ENCODE results near the gene IDI1. TPM values are rescaled to one million over a fixed set of nuclear protein-coding genes. Genes with fewer than 3 reads are reported as not detected.
A peak's percentile ranks its signal among the peaks of the same experiment; 100 is the strongest.
"Not testable (repeated sequence)": the region's sequence is repeated elsewhere in the genome, so short reads cannot be mapped to it uniquely, and the experiment has no call there.

The IDI1 gene
- total RNA-seq, 2 experiments from 2014 or later: 244 to 250 TPM

DNA sequence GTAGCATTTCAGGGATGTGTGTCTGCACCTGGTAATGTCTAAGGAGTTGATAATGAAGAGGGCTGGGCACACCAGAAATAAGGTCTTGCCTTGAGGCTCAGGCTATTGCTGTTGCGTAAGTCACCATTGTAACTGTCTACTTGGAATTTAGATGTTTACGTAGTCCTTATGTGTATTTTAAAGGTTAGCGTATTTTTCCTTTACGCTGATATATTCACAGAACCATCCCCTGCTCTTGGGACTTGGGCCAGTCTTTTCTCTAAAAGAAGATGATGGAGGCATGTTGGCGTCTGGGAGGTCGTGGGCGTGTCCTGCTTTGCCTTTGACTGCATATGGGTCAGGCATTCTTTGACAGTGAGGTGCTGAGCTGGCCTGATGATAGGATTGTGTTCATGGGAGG, 22.0 kb upstream of the IDI1 start:
- H3K4me3 Mint-ChIP-seq: no peak overlapping the region
- Histone ChIP-seq H3K36me3 (ENCODE audit: insufficient read depth, low read length) (peaks cover 29% of the 10 kb centered on the region), H3K9me3 (ENCODE audit: control insufficient read depth in 1 of 2, insufficient read depth in 1 of 2, low read length in 2 of 2) (no peaks in the 10 kb centered on the region), H3K4me3 (ENCODE audit: low read length) (no peak overlapping the region), H3K27me3 (ENCODE audit: control insufficient read depth in 1 of 2, insufficient read depth in 2 of 2, low read length in 2 of 2) (no peaks in the 10 kb centered on the region), H3K27ac (ENCODE audit: low read depth in 1 of 2, low read length in 2 of 2) (no peak overlapping the region), H3K4me1 (ENCODE audit: insufficient read depth, low read length) (peaks cover 5% of the 10 kb centered on the region)
- no peaks in the 10 kb centered on the region for H3K9me3 Mint-ChIP-seq
- no peak for TF ChIP-seq CTCF (IDR thresholded peaks at IDR 0.05)
- H3K4me1 Mint-ChIP-seq (ENCODE audit: low read depth): peaks cover 54% of the 10 kb centered on the region
- peak overlapping the region; percentile 6 for H3K27ac Mint-ChIP-seq
- H3K36me3 Mint-ChIP-seq (ENCODE audit: low read depth): peaks cover 40% of the 10 kb centered on the region
- DNase-seq (no peak), ATAC-seq (ENCODE audit: poor library complexity) (no peak)
- intact Hi-C loops (cut with DNase I, micrococcal nuclease): loop anchor here in 1 of 2 experiments (10.0 kb wide), 1 partner anchor 246 kb away; no protein-coding TSS in a partner anchor
- ChIA-PET CTCF (no interaction called here), POLR2A (interaction anchor here (0.5 kb wide), 1 partner anchor 9 kb away, joined by 5 read pairs; no protein-coding TSS in a partner anchor)
- H3K27me3 Mint-ChIP-seq: no peaks in the 10 kb centered on the region

DNA sequence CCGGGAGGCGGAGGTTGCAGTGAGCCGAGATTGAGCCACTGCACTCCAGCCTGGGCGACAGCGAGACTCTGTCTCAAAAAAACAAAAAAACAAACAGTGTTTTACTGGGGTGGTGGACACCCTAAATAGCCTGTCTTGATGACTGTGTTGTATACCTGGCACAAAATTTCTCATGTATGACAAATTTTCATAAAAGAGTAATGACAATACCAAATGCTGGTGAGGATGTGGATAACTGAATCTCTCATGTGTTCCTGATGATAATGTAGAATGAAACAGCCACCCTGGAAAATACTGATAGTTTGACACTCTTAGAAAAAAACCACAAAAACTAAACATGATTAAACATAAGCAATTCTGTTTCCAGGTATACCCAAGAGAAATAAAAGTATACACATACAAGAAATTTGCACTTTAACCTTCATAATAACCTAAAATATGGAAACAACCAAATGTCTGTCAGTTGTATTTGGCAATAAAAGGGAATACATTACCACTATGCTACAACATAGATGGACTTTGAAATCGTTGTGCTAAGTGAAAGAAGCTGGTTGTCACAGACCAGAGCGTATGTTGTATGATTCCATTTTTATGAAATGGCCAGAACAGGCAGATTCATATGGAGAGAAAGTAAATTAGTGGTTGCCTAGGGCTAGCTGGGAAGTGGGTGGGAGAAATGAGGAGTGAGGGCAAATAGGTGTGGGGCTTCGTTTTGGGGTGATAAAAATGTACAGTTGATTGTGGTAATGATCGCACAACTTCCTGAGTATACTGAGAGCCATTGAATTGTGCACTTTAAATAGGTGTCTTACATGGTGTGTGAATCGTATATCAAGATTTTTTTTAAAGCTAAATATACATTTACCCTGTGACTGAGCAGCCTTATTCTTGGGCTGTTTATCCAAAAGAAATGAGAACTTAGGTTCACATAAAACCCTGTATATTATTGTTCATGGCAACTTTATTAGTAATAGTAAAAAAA, 19.8 kb upstream of the IDI1 start:
- POLR2A ChIA-PET: interaction anchor here (1.2 to 1.8 kb wide), 2 partner anchors 11 to 20 kb away, joined by 3 to 12 read pairs; partner anchors contain the start of gene IDI1
- H3K27ac Mint-ChIP-seq: peak overlapping the region; percentile 8

GRCh38 chr10:1066734-1067133, 17.8 kb upstream of the IDI1 start:
- peaks cover 81% of the 10 kb centered on the region for H3K4me1 Mint-ChIP-seq (ENCODE audit: low read depth)
- H3K27me3 Mint-ChIP-seq; POLR2A ChIA-PET; H3K4me3 Mint-ChIP-seq; CTCF ChIA-PET; H3K4me3 ChIP-seq (ENCODE audit: low read length); H3K9me3 ChIP-seq (ENCODE audit: control insufficient read depth in 1 of 2, insufficient read depth in 1 of 2, low read length in 2 of 2); DNase-seq; H3K36me3 ChIP-seq (ENCODE audit: insufficient read depth, low read length); H3K27me3 ChIP-seq (ENCODE audit: control insufficient read depth in 1 of 2, insufficient read depth in 2 of 2, low read length in 2 of 2); intact Hi-C loops (cut with DNase I, micrococcal nuclease); H3K27ac ChIP-seq (ENCODE audit: low read depth in 1 of 2, low read length in 2 of 2); ATAC-seq (ENCODE audit: poor library complexity); H3K9me3 Mint-ChIP-seq: not testable (repeated sequence)
- peaks cover 31% of the 10 kb centered on the region for H3K4me1 ChIP-seq (ENCODE audit: insufficient read depth, low read length)
- peak overlapping the region; percentile 64 for H3K27ac Mint-ChIP-seq
- peaks cover 17% of the 10 kb centered on the region for H3K36me3 Mint-ChIP-seq (ENCODE audit: low read depth)

More for the DNA sequence above, 19.8 kb upstream of the IDI1 start:
- DNase-seq: peak in 1 of 14 experiments; percentile 31
- Histone ChIP-seq H3K36me3 (ENCODE audit: insufficient read depth, low read length) (peaks cover 16% of the 10 kb centered on the region), H3K4me1 (ENCODE audit: insufficient read depth, low read length) (peaks cover 11% of the 10 kb centered on the region), H3K27me3 (ENCODE audit: control insufficient read depth in 1 of 2, insufficient read depth in 2 of 2, low read length in 2 of 2) (no peaks in the 10 kb centered on the region), H3K27ac (ENCODE audit: low read depth in 1 of 2, low read length in 2 of 2) (no peak overlapping the region), H3K9me3 (ENCODE audit: control insufficient read depth in 1 of 2, insufficient read depth in 1 of 2, low read length in 2 of 2) (no peaks in the 10 kb centered on the region), H3K4me3 (ENCODE audit: low read length) (no peak overlapping the region)
- intact Hi-C loops (cut with DNase I, micrococcal nuclease): no loop called here
- peaks cover 65% of the 10 kb centered on the region for H3K4me1 Mint-ChIP-seq (ENCODE audit: low read depth)
- H3K36me3 Mint-ChIP-seq (ENCODE audit: low read depth): peaks cover 23% of the 10 kb centered on the region
- no peaks in the 10 kb centered on the region for H3K27me3 Mint-ChIP-seq
- CTCF ChIA-PET: interaction anchor here (1.2 kb wide), 1 partner anchor 19 kb away, joined by 3 read pairs; no protein-coding TSS in a partner anchor
- ATAC-seq (ENCODE audit: poor library complexity): no peak
- TF ChIP-seq CTCF (IDR thresholded peaks at IDR 0.05): no peak
- no peaks in the 10 kb centered on the region for H3K9me3 Mint-ChIP-seq
- no peak overlapping the region for H3K4me3 Mint-ChIP-seq

Data from CD4-positive, alpha-beta T cell (primary cell).